ENCODE data around the gene TIMM29. TPM values are rescaled to one million over a fixed set of nuclear protein-coding genes. Genes with fewer than 3 reads are reported as not detected.

Gene TIMM29
- total RNA-seq, 1 donor = 31.8 TPM

DNA sequence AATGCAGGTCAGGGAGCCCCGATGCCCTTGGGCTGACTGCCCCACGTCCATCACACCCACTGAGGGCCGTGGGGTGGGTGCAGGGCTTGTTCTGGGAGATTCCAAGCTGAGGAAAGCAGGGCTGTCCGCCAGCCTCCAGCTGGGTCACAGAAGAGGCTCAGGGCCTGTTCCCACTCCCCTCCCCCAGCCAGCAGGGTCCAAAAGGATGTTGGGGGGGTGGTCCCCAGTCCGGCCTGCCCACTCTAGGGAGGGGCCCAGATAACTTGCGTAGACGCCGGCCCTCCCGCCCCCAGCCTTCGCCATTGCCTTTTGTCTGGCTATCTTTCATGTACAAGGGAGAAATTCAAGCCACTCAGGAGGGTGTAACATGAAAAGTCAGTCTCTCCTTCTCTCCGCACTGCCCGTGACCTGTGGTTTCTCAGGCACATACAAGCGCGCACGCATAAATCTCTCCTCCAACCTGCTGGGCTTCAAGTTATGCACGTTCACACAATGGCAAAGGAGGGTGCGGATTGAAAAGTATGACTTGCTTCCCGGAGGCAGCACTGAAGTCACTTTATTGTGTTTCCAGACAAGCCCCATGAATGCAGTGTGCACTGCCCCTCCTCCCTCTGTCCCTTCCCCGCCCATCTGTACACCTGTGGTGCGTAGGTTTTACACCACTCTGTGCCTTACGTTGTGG, 37.1 kb upstream of the TIMM29 start:
- no peaks in the 10 kb centered on the region for H3K27me3 ChIP-seq (ENCODE audit: insufficient read depth, low read length)
- no peak overlapping the region for H3K4me3 ChIP-seq (ENCODE audit: insufficient read depth, low read length)
- TF ChIP-seq, protein P1, sequence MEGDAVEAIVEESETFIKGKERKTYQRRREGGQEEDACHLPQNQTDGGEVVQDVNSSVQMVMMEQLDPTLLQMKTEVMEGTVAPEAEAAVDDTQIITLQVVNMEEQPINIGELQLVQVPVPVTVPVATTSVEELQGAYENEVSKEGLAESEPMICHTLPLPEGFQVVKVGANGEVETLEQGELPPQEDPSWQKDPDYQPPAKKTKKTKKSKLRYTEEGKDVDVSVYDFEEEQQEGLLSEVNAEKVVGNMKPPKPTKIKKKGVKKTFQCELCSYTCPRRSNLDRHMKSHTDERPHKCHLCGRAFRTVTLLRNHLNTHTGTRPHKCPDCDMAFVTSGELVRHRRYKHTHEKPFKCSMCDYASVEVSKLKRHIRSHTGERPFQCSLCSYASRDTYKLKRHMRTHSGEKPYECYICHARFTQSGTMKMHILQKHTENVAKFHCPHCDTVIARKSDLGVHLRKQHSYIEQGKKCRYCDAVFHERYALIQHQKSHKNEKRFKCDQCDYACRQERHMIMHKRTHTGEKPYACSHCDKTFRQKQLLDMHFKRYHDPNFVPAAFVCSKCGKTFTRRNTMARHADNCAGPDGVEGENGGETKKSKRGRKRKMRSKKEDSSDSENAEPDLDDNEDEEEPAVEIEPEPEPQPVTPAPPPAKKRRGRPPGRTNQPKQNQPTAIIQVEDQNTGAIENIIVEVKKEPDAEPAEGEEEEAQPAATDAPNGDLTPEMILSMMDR (IDR thresholded peaks at IDR 0.05; ENCODE audit: extremely low read depth, low read depth, low read length) = no peak
- H3K4me1 ChIP-seq (ENCODE audit: insufficient read depth, low read length) = no peaks in the 10 kb centered on the region
- H4K20me1 ChIP-seq (ENCODE audit: insufficient read depth, low read length) = peaks cover 63% of the 10 kb centered on the region
- no peak overlapping the region for H3K4me2 ChIP-seq (ENCODE audit: insufficient read depth, low read length)
- H3K79me2 ChIP-seq (ENCODE audit: insufficient read depth, low read length) = peaks cover 80% of the 10 kb centered on the region
- H2AFZ ChIP-seq (ENCODE audit: low read length) = no peak overlapping the region
- H3K27ac ChIP-seq (ENCODE audit: low read depth, low read length) = no peak overlapping the region
- no peaks in the 10 kb centered on the region for H3K36me3 ChIP-seq (ENCODE audit: insufficient read depth, low read length)
- peak; percentile 42 for DNase-seq (ENCODE audit: insufficient read length, low spot score, missing footprints)
- no peaks in the 10 kb centered on the region for H3K9me3 ChIP-seq (ENCODE audit: low read depth, low read length)

DNA sequence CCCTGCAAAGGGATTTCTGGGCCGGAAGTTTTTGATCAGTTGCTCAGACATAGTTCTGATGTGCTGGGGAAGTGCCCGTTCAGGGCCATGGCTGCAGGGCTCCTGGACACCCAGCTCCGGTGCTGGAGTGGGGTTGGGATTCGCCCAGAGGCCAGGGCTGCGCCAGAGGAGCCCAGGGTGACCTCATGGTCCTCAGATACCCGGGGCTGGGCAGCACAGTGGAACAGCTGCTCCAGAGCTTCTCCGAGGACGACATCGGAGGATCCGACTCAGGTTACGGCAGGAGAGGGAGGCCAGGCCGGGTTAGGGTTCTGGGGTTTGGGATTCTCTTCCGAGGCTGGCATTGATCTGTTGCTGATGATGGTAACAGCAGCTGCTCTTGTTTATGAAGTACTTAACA, 36.4 kb upstream of the TIMM29 start:
- no peak overlapping the region for H3K4me2 ChIP-seq (ENCODE audit: insufficient read depth, low read length)
- H3K36me3 ChIP-seq (ENCODE audit: insufficient read depth, low read length) = no peaks in the 10 kb centered on the region
- H2AFZ ChIP-seq (ENCODE audit: low read length) = no peak overlapping the region
- H3K4me1 ChIP-seq (ENCODE audit: insufficient read depth, low read length) = no peaks in the 10 kb centered on the region
- H3K27ac ChIP-seq (ENCODE audit: low read depth, low read length) = no peak overlapping the region
- H3K4me3 ChIP-seq (ENCODE audit: insufficient read depth, low read length) = no peak overlapping the region
- DNase-seq (ENCODE audit: insufficient read length, low spot score, missing footprints) = peak; percentile 80
- H3K27me3 ChIP-seq (ENCODE audit: insufficient read depth, low read length) = no peaks in the 10 kb centered on the region
- TF ChIP-seq, protein P1 (IDR thresholded peaks at IDR 0.05; ENCODE audit: extremely low read depth, low read depth, low read length) = no peak
- H4K20me1 ChIP-seq (ENCODE audit: insufficient read depth, low read length) = peaks cover 64% of the 10 kb centered on the region
- peaks cover 80% of the 10 kb centered on the region for H3K79me2 ChIP-seq (ENCODE audit: insufficient read depth, low read length)
- no peaks in the 10 kb centered on the region for H3K9me3 ChIP-seq (ENCODE audit: low read depth, low read length)

DNA sequence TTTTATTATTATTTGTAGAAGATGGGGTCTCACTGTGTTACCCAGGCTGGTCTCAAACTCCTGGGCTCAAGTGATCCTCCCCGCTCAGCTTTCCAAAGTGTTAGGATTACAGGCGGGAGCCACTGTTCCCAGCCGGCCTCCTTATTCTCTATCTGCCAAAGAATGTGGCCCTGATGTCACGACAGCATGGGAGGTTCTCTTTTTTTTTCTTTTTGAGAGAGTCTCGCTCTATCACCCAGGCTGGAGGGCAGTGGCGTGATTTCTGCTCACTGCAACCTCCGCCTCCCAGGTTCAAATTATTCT, 33.7 kb upstream of the TIMM29 start:
- peaks cover 77% of the 10 kb centered on the region for H3K79me2 ChIP-seq (ENCODE audit: insufficient read depth, low read length)
- no peaks in the 10 kb centered on the region for H3K4me1 ChIP-seq (ENCODE audit: insufficient read depth, low read length)
- no peak for DNase-seq (ENCODE audit: insufficient read length, low spot score, missing footprints)
- no peak overlapping the region for H2AFZ ChIP-seq (ENCODE audit: low read length)
- no peak overlapping the region for H3K27ac ChIP-seq (ENCODE audit: low read depth, low read length)
- H3K4me2 ChIP-seq (ENCODE audit: insufficient read depth, low read length) = no peak overlapping the region
- H3K27me3 ChIP-seq (ENCODE audit: insufficient read depth, low read length) = no peaks in the 10 kb centered on the region
- H3K9me3 ChIP-seq (ENCODE audit: low read depth, low read length) = no peaks in the 10 kb centered on the region
- H3K36me3 ChIP-seq (ENCODE audit: insufficient read depth, low read length) = no peaks in the 10 kb centered on the region
- no peak overlapping the region for H3K4me3 ChIP-seq (ENCODE audit: insufficient read depth, low read length)
- TF ChIP-seq, protein P1 (IDR thresholded peaks at IDR 0.05; ENCODE audit: extremely low read depth, low read depth, low read length) = no peak
- peaks cover 58% of the 10 kb centered on the region for H4K20me1 ChIP-seq (ENCODE audit: insufficient read depth, low read length)

DNA sequence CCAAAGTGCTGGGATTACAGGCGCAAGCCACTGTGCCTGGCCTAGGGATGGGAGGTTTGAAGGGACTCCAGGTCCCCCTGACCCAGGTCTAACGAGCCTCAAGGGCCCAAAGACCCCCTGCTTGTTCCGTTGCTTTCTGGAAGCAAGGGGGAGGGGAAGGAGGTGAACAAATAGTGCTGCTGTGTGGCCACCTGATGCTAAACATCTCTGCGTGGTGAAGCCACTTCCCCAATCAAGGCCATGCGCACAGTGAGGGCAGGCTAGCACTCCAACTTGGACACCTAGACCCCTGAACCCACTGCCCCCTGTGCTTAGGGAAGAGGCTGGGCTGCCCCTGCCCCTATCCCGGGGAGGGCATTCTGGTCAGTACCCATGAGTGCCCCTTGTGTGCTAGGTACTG, 33.2 kb upstream of the TIMM29 start:
- Histone ChIP-seq H3K27ac (ENCODE audit: low read depth, low read length) (no peak overlapping the region), H3K79me2 (ENCODE audit: insufficient read depth, low read length) (peaks cover 81% of the 10 kb centered on the region)

More for the DNA sequence above, 33.2 kb upstream of the TIMM29 start:
- Histone ChIP-seq H3K4me3 (ENCODE audit: insufficient read depth, low read length) (no peak overlapping the region), H2AFZ (ENCODE audit: low read length) (no peak overlapping the region), H4K20me1 (ENCODE audit: insufficient read depth, low read length) (peaks cover 58% of the 10 kb centered on the region), H3K9me3 (ENCODE audit: low read depth, low read length) (no peaks in the 10 kb centered on the region), H3K36me3 (ENCODE audit: insufficient read depth, low read length) (no peaks in the 10 kb centered on the region), H3K4me1 (ENCODE audit: insufficient read depth, low read length) (no peaks in the 10 kb centered on the region), H3K27me3 (ENCODE audit: insufficient read depth, low read length) (no peaks in the 10 kb centered on the region), H3K4me2 (ENCODE audit: insufficient read depth, low read length) (no peak overlapping the region)
- no peak for DNase-seq (ENCODE audit: insufficient read length, low spot score, missing footprints)
- TF ChIP-seq, protein P1 (IDR thresholded peaks at IDR 0.05; ENCODE audit: extremely low read depth, low read depth, low read length) = no peak
